ENCODE measurements around the gene GABRA5. TPM values are rescaled to one million over a fixed set of nuclear protein-coding genes. Genes with fewer than 3 reads are reported as not detected.

GABRA5 gene
- total RNA-seq, 1 experiment from 2014 or later, result not detected

GRCh38 chr15:26935322-26935721, 68.5 kb downstream of the GABRA5 start:
- H3K4me3 ChIP-seq (ENCODE audit: low read depth in 2 of 2, low read length in 2 of 2), result no peak overlapping the region
- no peaks in the 10 kb centered on the region for H3K4me1 ChIP-seq (ENCODE audit: control insufficient read depth, insufficient read depth, low read length)
- DNase-seq (ENCODE audit: low read depth, low spot score) (no peak), ATAC-seq (no peak)
- POLR2A ChIA-PET, result no interaction called here
- H3K27me3 ChIP-seq (ENCODE audit: control insufficient read depth, insufficient read depth, low read length), result no peaks in the 10 kb centered on the region
- intact Hi-C loops (cut with micrococcal nuclease; ENCODE audit: unreplicated experiment) (no loop called here), in situ Hi-C loops (cut with HindIII; ENCODE audit: low pct_unique_long_range_greater_than_20kb, low sequenced_read_pairs) (no loop called here)
- H3K36me3 ChIP-seq (ENCODE audit: control insufficient read depth, insufficient read depth, low read length), result no peaks in the 10 kb centered on the region
- H3K9me3 ChIP-seq (ENCODE audit: control insufficient read depth, insufficient read depth, low read depth, low read length), result no peaks in the 10 kb centered on the region
- TF ChIP-seq CTCF (IDR thresholded peaks at IDR 0.05) (no peak), POLR2AphosphoS5 (IDR thresholded peaks at IDR 0.05; ENCODE audit: low read depth, low read length) (no peak), TCF7L2 (IDR thresholded peaks at IDR 0.05; ENCODE audit: low read depth, low read length) (no peak), SIN3A (IDR thresholded peaks at IDR 0.05; ENCODE audit: borderline replicate concordance, insufficient read depth, low read depth, low read length) (no peak)
- no peak overlapping the region for H3K27ac ChIP-seq (ENCODE audit: low read length)
- BruUV-seq (replicated peaks), result no TSS peak
- CTCF ChIA-PET, result no interaction called here

GRCh38 chr15:26936502-26936901, 69.6 kb downstream of the GABRA5 start:
- ChIA-PET CTCF (no interaction called here), POLR2A (no interaction called here)
- no peak for ATAC-seq
- in situ Hi-C loops (cut with HindIII; ENCODE audit: low pct_unique_long_range_greater_than_20kb, low sequenced_read_pairs) (no loop called here), intact Hi-C loops (cut with micrococcal nuclease; ENCODE audit: unreplicated experiment) (no loop called here)
- H3K27me3 ChIP-seq (ENCODE audit: control insufficient read depth, insufficient read depth, low read length), result no peaks in the 10 kb centered on the region
- no TSS peak for BruUV-seq (replicated peaks)
- no peak overlapping the region for H3K4me3 ChIP-seq (ENCODE audit: low read depth in 2 of 2, low read length in 2 of 2)
- H3K9me3 ChIP-seq (ENCODE audit: control insufficient read depth, insufficient read depth, low read depth, low read length), result no peaks in the 10 kb centered on the region
- no peak for TF ChIP-seq POLR2AphosphoS5 (IDR thresholded peaks at IDR 0.05; ENCODE audit: low read depth, low read length)
- TF ChIP-seq SIN3A (IDR thresholded peaks at IDR 0.05; ENCODE audit: borderline replicate concordance, insufficient read depth, low read depth, low read length), result no peak
- no peak for TF ChIP-seq TCF7L2 (IDR thresholded peaks at IDR 0.05; ENCODE audit: low read depth, low read length)
- TF ChIP-seq REST (IDR thresholded peaks at IDR 0.05; ENCODE audit: insufficient read depth in 1 of 2, low read depth in 2 of 2, low read length in 1 of 2), result no peak
- no peak for TF ChIP-seq CTCF (IDR thresholded peaks at IDR 0.05)
- no peaks in the 10 kb centered on the region for H3K36me3 ChIP-seq (ENCODE audit: control insufficient read depth, insufficient read depth, low read length)
- no peaks in the 10 kb centered on the region for H3K4me1 ChIP-seq (ENCODE audit: control insufficient read depth, insufficient read depth, low read length)
- no peak for DNase-seq (ENCODE audit: low read depth, low spot score)
- no peak overlapping the region for H3K27ac ChIP-seq (ENCODE audit: low read length)

Measured in Panc1 (cell line).